NT2/D1 (cell line): Measurements from ENCODE around the gene IL12RB1.

Experiments
- SUZ12 ChIP-seq: IDR thresholded peaks from 2 replicates; pipeline ENCODE4 v1.6.1; 2011; ENCODE audit not compliant: insufficient read length, insufficient read depth; ENCODE audit errors: extremely low read depth
- ZNF274 ChIP-seq: IDR thresholded peaks from 2 replicates; pipeline ENCODE4 v1.6.1; 2011; ENCODE audit warnings: mild to moderate bottlenecking, low read depth, low read length

GRCh38 chr19:18118420-18119012 lies 31.8 kb upstream of the IL12RB1 start:
- TF ChIP-seq ZNF274 (no peak), SUZ12 (no peak)
